SK-N-SH (cell line): ENCODE results near the gene ADCK1. TPM values are rescaled to one million over a fixed set of nuclear protein-coding genes. Genes with fewer than 3 reads are reported as not detected.

Experiments
- CTCF ChIA-PET: fragments of 300-600, 350-600 bp; formaldehyde crosslinking; extraction: SDS; loops from one replicate; lab custom pipeline; 2021; lab: Yijun Ruan, JAX
- POLR2A ChIA-PET: fragments of 350-600 bp; sonication (Branson Sonifier 250); formaldehyde crosslinking; extraction: SDS; loops from one replicate; lab custom pipeline; 2020; ENCODE audit warnings: antibody characterized with exemption, inconsistent platforms; lab: Yijun Ruan, JAX
- DNase-seq: peaks from one replicate; pipeline ENCODE4 v3.0.0; 2012
- H2AFZ ChIP-seq: fragments of 200-600 bp; sonication (generic); 2 replicates; pipeline ENCODE4 v1.8.1; 2016; ENCODE audit warnings: antibody characterized with exemption, mild to moderate bottlenecking, low read depth
- H3F3A ChIP-seq: fragments of 200-600 bp; sonication (generic); replicated peaks from 2 replicates; pipeline ENCODE3; 2016; ENCODE audit warnings: antibody characterized with exemption, mild to moderate bottlenecking; ENCODE audit not compliant: insufficient read depth
- H3K27ac ChIP-seq, 2 experiments: fragments of 200-500 bp in 1 of 2; fragments of 200-600 bp in 1 of 2; sonication (Bioruptor generic) in 1 of 2; sonication (generic), shearing (Covaris generic) in 1 of 2; 2 replicates each; pipeline versions ENCODE4 v1.5.1 to v1.6.1; 2014 to 2016; ENCODE audit warnings: low read depth in 2 of 2, inconsistent platforms in 1 of 2, low read length in 1 of 2, mild to moderate bottlenecking in 1 of 2, mixed read lengths in 1 of 2
- H3K27me3 ChIP-seq: fragments of 200-600 bp; sonication (generic), shearing (Covaris generic); 2 replicates; pipeline ENCODE4 v1.6.1; 2016; ENCODE audit warnings: mixed run types; ENCODE audit not compliant: insufficient read depth
- H3K36me3 ChIP-seq, 2 experiments: fragments of 200-500 bp in 1 of 2; fragments of 200-600 bp in 1 of 2; sonication (Bioruptor generic) in 1 of 2; sonication (generic) in 1 of 2; replicated peaks in 1 of 2; 2 replicates each; pipeline versions ENCODE3 to v1.5.1; 2014 to 2016; ENCODE audit warnings: low read length in 1 of 2, mild to moderate bottlenecking in 1 of 2; ENCODE audit not compliant: insufficient read depth in 2 of 2, control insufficient read depth in 1 of 2
- H3K4me1 ChIP-seq, 2 experiments: fragments of 200-500 bp in 1 of 2; fragments of 200-600 bp in 1 of 2; sonication (Bioruptor generic) in 1 of 2; sonication (generic), shearing (Covaris generic) in 1 of 2; 2 replicates each; pipeline versions ENCODE4 v1.5.1 to v1.6.1; 2014 to 2016; ENCODE audit warnings: low read depth in 1 of 2, low read length in 1 of 2, mixed run types in 1 of 2; ENCODE audit not compliant: insufficient read depth in 2 of 2, control insufficient read depth in 1 of 2
- H3K4me2 ChIP-seq: fragments of 200-600 bp; sonication (generic), shearing (Covaris generic); 2 replicates; pipeline ENCODE4 v1.6.1; 2017; ENCODE audit warnings: mixed run types
- H3K4me3 ChIP-seq, 2 experiments: fragments of 200-500 bp in 1 of 2; fragments of 200-600 bp in 1 of 2; sonication (Bioruptor generic) in 1 of 2; sonication (generic), shearing (Covaris generic) in 1 of 2; 2 replicates each; pipeline versions ENCODE4 v1.5.1 to v1.8.1; 2014 to 2016; ENCODE audit warnings: low read depth in 2 of 2, inconsistent platforms in 1 of 2, low read length in 1 of 2, mild to moderate bottlenecking in 1 of 2, mixed read lengths in 1 of 2, moderate library complexity in 1 of 2
- H3K79me2 ChIP-seq: fragments of 200-600 bp; sonication (generic); 2 replicates; pipeline ENCODE4 v1.8.1; 2017; ENCODE audit warnings: mild to moderate bottlenecking; ENCODE audit not compliant: insufficient read depth
- H3K9ac ChIP-seq: fragments of 200-600 bp; sonication (generic); 2 replicates; pipeline ENCODE4 v1.6.1; 2017; ENCODE audit warnings: mixed run types
- H3K9me2 ChIP-seq: fragments of 200-600 bp; sonication (generic); 2 replicates; pipeline ENCODE4 v1.6.1; 2017; ENCODE audit warnings: mixed run types
- H3K9me3 ChIP-seq: fragments of 200-600 bp; sonication (generic); 2 replicates; pipeline ENCODE4 v1.6.1; 2017; ENCODE audit warnings: mixed run types, mild to moderate bottlenecking, moderate library complexity
- H4K20me1 ChIP-seq: fragments of 200-600 bp; sonication (generic); 2 replicates; pipeline ENCODE4 v1.6.1; 2017; ENCODE audit warnings: mild to moderate bottlenecking, mixed run types; ENCODE audit not compliant: insufficient read depth
- EZH2phosphoT487 ChIP-seq: fragments of 200-600 bp; sonication (generic); IDR thresholded peaks from 2 replicates; pipeline ENCODE4 v1.6.1; 2017; ENCODE audit warnings: low read depth, mixed run types, mild to moderate bottlenecking, antibody characterized with exemption, moderate library complexity, borderline replicate concordance
- FOXJ3 ChIP-seq: sonication (generic); formaldehyde crosslinking; IDR thresholded peaks from 2 replicates; pipeline ENCODE4 v1.5.1; 2020; ENCODE audit warnings: mild to moderate bottlenecking, missing genetic modification reagents
- GATA2 ChIP-seq: sonication (generic); formaldehyde crosslinking; IDR thresholded peaks from 2 replicates; pipeline ENCODE4 v1.5.0; 2020; ENCODE audit warnings: mild to moderate bottlenecking, missing genetic modification reagents
- JUND ChIP-seq: IDR thresholded peaks from 2 replicates; pipeline ENCODE4 v1.4.0; 2012
- MEF2A ChIP-seq: IDR thresholded peaks from 2 replicates; pipeline ENCODE4 v1.4.0; 2012; ENCODE audit warnings: low read depth, borderline replicate concordance
- MXI1 ChIP-seq: IDR thresholded peaks from 2 replicates; pipeline ENCODE4 v1.6.1; 2012; ENCODE audit warnings: mild to moderate bottlenecking, low read depth, low read length, improper control_type of control experiment
- NFIC ChIP-seq: IDR thresholded peaks from 2 replicates; pipeline ENCODE4 v1.4.0; 2012; ENCODE audit warnings: borderline replicate concordance
- NRF1 ChIP-seq: IDR thresholded peaks from 2 replicates; pipeline ENCODE4 v1.6.1; 2012; ENCODE audit warnings: low read depth, mild to moderate bottlenecking, low read length
- POLR2AphosphoS5 ChIP-seq: IDR thresholded peaks from 2 replicates; pipeline ENCODE4 v1.6.1; 2012; ENCODE audit warnings: low read depth, low read length
- RAD21 ChIP-seq: IDR thresholded peaks from 2 replicates; pipeline ENCODE4 v1.6.1; 2012; ENCODE audit warnings: mild to moderate bottlenecking, low read length
- SIN3A ChIP-seq: IDR thresholded peaks from 2 replicates; pipeline ENCODE4 v1.6.1; 2012; ENCODE audit warnings: low read depth, mild to moderate bottlenecking, low read length, moderate library complexity, borderline replicate concordance
- YY1 ChIP-seq: IDR thresholded peaks from 2 replicates; pipeline ENCODE4 v1.4.0; 2012; ENCODE audit warnings: low read depth, mild to moderate bottlenecking
- WGBS: methylation state at CpG from one replicate; pipeline ENCODE4 v1.1.6; 2017; ENCODE audit warnings: low lambda C conversion rate; 5-methylcytosine and 5-hydroxymethylcytosine counted together
- polyA plus RNA-seq, 3 experiments: library from polyadenylated mRNA; depleted of rRNA; stranded (reverse); fragments of >200 nt; gene quantifications; 2 replicates each; pipeline ENCODE4 v1.2.3, GENCODE V29; 2012
- TF ChIP-seq, protein P1 (sequence below): IDR thresholded peaks from 2 replicates; pipeline ENCODE4; 2012
- TF ChIP-seq, protein P2 (sequence below): IDR thresholded peaks from 2 replicates; pipeline ENCODE4 v1.4.0; 2012; ENCODE audit warnings: low read depth
- TF ChIP-seq, protein P3 (sequence below): fragments of 200-600 bp; sonication (generic); IDR thresholded peaks from 2 replicates; pipeline ENCODE4 v1.6.1; 2017; ENCODE audit warnings: antibody characterized with exemption, mild to moderate bottlenecking, moderate library complexity
- TF ChIP-seq, protein P4 (sequence below): IDR thresholded peaks from 2 replicates; pipeline ENCODE4 v1.4.0; 2012; ENCODE audit warnings: low read depth, borderline replicate concordance

ADCK1 gene
- polyA plus RNA-seq, 1 of the 3 experiments (the other 2 are of a cell fraction): 11.4 TPM

DNA sequence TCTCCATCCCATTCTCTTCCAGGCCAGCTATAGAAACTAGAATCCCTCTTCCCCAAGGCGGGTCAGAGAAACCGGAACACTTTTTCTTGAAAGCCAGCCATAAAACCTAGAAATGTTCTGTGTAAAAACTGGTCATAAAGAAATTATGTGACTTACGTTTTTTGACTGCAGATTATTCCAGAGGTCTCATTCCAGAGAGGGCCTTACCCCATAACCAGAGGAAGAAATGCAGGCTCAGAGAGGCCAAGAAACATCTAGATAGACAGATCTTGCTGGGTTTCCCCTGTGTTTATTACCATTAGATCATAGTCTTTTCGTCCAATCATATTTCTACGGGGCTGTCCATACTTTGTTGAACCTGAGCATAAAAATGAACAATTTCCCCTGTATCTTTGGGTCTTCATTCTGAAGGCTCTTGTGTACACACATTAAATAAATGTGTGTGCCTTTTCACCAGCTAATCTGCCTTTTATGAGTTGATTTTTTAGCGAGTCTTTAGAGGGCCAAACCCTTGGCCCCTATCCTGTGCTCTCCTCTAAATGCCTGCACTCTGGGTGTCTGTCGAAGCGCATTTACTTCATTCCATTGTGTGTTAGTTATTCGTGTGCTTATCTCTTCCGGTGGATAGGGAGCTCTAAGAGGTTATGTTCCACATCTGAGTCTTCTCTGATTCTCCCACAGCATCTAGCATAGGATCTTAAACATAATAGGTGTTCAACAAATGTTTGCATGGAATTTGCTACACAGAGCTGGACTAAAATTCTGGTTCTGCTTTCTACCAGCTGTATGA is 163.0 kb downstream of the ADCK1 start (continued):
- no peak for TF ChIP-seq NFIC
- TF ChIP-seq, protein P1, sequence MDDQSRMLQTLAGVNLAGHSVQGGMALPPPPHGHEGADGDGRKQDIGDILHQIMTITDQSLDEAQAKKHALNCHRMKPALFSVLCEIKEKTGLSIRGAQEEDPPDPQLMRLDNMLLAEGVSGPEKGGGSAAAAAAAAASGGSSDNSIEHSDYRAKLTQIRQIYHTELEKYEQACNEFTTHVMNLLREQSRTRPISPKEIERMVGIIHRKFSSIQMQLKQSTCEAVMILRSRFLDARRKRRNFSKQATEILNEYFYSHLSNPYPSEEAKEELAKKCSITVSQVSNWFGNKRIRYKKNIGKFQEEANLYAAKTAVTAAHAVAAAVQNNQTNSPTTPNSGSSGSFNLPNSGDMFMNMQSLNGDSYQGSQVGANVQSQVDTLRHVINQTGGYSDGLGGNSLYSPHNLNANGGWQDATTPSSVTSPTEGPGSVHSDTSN: no peak
- no peak for TF ChIP-seq FOXJ3 (CRISPR knock-in tag)
- TF ChIP-seq, protein P2, sequence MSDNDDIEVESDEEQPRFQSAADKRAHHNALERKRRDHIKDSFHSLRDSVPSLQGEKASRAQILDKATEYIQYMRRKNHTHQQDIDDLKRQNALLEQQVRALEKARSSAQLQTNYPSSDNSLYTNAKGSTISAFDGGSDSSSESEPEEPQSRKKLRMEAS: no peak

DNA sequence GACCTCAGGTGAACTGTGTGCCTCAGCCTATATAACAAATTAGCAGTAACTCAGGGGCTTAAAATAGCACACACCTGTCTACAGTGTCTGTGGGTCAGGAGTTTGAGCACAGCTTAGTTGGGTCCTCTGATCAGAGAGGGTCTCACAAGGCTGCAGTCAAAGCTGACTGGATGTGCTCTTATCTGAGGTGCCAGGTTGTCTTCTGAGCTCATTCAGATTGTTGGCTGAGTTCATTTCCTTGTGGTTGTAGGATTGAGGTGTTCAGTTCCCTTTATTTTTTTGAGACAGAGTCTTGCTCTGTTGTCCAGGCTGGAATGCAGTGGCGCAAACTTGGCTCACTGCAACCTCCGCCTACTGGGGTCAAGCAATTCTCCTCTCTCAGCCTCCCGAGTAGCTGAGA is 164.7 kb downstream of the ADCK1 start:
- POLR2A ChIA-PET: no interaction called here
- Histone ChIP-seq H3K9ac (no peak overlapping the region), H2AFZ (no peak overlapping the region), H3K4me3 (no peak overlapping the region), H3K9me2 (no peaks in the 10 kb centered on the region), H3K4me1 (peaks cover 0 to 3% of the 10 kb centered on the region in 2 experiments; a peak in 1 of 4 replicates), H3K27me3 (no peaks in the 10 kb centered on the region), H3K9me3 (no peaks in the 10 kb centered on the region), H3K79me2 (no peaks in the 10 kb centered on the region), H3K4me2 (no peak overlapping the region), H3F3A (no peaks in the 10 kb centered on the region), H3K27ac (no peak overlapping the region), H3K36me3 (no peaks in the 10 kb centered on the region), H4K20me1 (no peaks in the 10 kb centered on the region)
- CTCF ChIA-PET: interaction anchor here (0.6 kb wide), 1 partner anchor 125 kb away, joined by 3 read pairs; no protein-coding TSS in a partner anchor
- WGBS: 63% methylated on average over 3 of the region's 3 CpGs
- no peak for TF ChIP-seq MXI1
- TF ChIP-seq, protein P3, sequence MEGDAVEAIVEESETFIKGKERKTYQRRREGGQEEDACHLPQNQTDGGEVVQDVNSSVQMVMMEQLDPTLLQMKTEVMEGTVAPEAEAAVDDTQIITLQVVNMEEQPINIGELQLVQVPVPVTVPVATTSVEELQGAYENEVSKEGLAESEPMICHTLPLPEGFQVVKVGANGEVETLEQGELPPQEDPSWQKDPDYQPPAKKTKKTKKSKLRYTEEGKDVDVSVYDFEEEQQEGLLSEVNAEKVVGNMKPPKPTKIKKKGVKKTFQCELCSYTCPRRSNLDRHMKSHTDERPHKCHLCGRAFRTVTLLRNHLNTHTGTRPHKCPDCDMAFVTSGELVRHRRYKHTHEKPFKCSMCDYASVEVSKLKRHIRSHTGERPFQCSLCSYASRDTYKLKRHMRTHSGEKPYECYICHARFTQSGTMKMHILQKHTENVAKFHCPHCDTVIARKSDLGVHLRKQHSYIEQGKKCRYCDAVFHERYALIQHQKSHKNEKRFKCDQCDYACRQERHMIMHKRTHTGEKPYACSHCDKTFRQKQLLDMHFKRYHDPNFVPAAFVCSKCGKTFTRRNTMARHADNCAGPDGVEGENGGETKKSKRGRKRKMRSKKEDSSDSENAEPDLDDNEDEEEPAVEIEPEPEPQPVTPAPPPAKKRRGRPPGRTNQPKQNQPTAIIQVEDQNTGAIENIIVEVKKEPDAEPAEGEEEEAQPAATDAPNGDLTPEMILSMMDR: no peak
- DNase-seq: no peak

DNA sequence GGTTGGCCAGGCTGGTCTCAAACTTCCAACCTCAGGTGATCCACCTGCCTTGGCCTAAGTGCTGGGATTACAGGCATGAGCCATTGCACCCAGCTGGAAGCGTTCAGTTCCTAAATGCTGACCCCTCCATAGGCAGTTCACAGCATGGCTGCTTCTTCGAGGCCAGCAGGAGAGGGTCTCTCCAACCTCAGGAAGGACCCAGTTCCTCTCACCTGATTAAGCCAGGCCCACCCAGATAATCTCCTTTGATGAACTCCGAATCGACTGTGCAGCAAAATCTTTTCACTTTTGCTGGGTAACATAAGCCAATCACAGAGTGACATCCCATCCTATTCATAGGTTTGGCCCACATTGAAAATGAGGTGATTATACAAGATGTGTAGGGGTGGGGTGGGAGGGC is 165.1 kb downstream of the ADCK1 start:
- Histone ChIP-seq H3K9me2 (no peaks in the 10 kb centered on the region), H3K27ac (no peak overlapping the region), H3F3A (no peaks in the 10 kb centered on the region), H3K36me3 (no peaks in the 10 kb centered on the region), H3K4me1 (peaks cover 0 to 3% of the 10 kb centered on the region in 2 experiments; a peak in 1 of 4 replicates), H4K20me1 (no peaks in the 10 kb centered on the region), H3K9me3 (no peaks in the 10 kb centered on the region), H2AFZ (no peak overlapping the region), H3K4me2 (no peak overlapping the region), H3K79me2 (no peaks in the 10 kb centered on the region), H3K27me3 (no peaks in the 10 kb centered on the region), H3K9ac (no peak overlapping the region), H3K4me3 (no peak overlapping the region)
- CTCF ChIA-PET: no interaction called here
- POLR2A ChIA-PET: no interaction called here
- 62% methylated on average over 3 of the region's 4 CpGs for WGBS
- DNase-seq: no peak
- TF ChIP-seq SIN3A (no peak), YY1 (no peak), EZH2phosphoT487 (no peak), NRF1 (no peak), JUND (no peak), GATA2 (CRISPR knock-in tag) (no peak), MEF2A (no peak), RAD21 (no peak), POLR2AphosphoS5 (no peak)
- TF ChIP-seq, protein P4, sequence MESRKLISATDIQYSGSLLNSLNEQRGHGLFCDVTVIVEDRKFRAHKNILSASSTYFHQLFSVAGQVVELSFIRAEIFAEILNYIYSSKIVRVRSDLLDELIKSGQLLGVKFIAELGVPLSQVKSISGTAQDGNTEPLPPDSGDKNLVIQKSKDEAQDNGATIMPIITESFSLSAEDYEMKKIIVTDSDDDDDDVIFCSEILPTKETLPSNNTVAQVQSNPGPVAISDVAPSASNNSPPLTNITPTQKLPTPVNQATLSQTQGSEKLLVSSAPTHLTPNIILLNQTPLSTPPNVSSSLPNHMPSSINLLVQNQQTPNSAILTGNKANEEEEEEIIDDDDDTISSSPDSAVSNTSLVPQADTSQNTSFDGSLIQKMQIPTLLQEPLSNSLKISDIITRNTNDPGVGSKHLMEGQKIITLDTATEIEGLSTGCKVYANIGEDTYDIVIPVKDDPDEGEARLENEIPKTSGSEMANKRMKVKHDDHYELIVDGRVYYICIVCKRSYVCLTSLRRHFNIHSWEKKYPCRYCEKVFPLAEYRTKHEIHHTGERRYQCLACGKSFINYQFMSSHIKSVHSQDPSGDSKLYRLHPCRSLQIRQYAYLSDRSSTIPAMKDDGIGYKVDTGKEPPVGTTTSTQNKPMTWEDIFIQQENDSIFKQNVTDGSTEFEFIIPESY: no peak
- TF ChIP-seq, protein P1: no peak
- TF ChIP-seq, protein P3: no peak
